GM23248 (cell line): ENCODE data around the gene MAML3.

Experiments used
- EZH2 ChIP-seq: fragments of 200-600 bp; sonication (generic); IDR thresholded peaks from 2 replicates; pipeline ENCODE4 v1.6.1; 2018; ENCODE audit warnings: antibody characterized with exemption, mild to moderate bottlenecking; ENCODE audit not compliant: insufficient read depth, poor library complexity, severe bottlenecking
- EZH2phosphoT487 ChIP-seq: fragments of 200-600 bp; sonication (generic); IDR thresholded peaks from 2 replicates; pipeline ENCODE4 v1.6.1; 2018; ENCODE audit warnings: antibody characterized with exemption, moderate library complexity, mild to moderate bottlenecking, low read depth; ENCODE audit not compliant: insufficient read depth

DNA sequence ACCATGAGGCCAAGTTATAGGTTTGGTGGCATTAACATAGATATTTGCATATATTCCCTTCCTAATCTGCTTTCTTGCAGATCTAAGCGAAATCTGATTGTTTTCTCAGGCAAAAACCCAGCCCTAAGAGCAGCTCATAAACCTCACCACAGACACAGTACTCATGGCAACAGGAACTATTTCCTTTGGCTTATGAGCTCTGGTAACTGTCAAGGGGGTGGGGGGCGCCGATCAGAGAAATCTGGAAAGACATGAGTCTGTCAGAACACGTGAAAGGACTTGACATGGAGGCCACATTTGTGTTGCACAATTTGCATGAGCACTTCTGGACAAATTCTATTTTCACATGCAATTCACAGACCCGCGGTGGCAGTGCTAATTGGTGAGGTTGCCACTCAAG lies 404.6 kb downstream of the MAML3 start:
- no peak for TF ChIP-seq EZH2phosphoT487
- no peak for TF ChIP-seq EZH2
